ENCODE measurements around the gene SLC39A2.

DNA sequence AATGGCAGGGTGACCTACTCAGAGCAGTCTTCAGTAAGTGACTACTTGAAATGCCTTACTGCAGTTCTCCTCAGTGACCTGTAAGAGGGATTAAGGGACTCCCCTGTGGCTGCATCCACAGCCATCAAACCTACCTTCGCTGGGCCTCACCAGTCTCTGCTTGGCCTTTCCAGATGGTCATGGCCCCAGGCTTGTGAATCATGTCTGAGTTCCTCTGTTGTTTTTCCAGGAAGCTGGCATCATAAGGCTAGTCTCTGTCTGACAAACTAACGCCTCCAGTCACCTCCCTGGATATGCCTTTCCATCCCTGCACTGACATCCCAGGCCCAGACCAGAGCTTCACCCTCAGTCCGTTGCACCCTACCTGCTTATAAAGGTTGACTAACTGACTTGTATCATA lies 29.8 kb upstream of the SLC39A2 start:
- TF ChIP-seq POLR2A (IDR thresholded peaks at IDR 0.05): no peak
- TF ChIP-seq CTCF (IDR thresholded peaks at IDR 0.05 in 4 of 5, conservative IDR thresholded peaks at IDR 0.05 in 1 of 5): no peak
